Thyroid gland (tissue), 4 donors: ENCODE data around the gene TTC17. TPM values are rescaled to one million over a fixed set of nuclear protein-coding genes. Genes with fewer than 3 reads are reported as not detected.

Source experiments
- DNase-seq, 2 donors: peaks; one replicate each; pipeline ENCODE4 v3.0.0-alpha.2; 2019
- H3K27ac ChIP-seq, 3 donors: fragments of 200-600 bp; sonication (generic); 1 replicate in 2 of 3; 2 replicates in 1 of 3; pipeline ENCODE4 v1.5.1; 2016 to 2019; ENCODE audit warnings: mild to moderate bottlenecking in 1 of 3, moderate library complexity in 1 of 3
- H3K27me3 ChIP-seq: fragments of 200-600 bp; sonication (generic); one replicate; pipeline ENCODE4 v1.5.1; 2019
- H3K36me3 ChIP-seq, 2 donors: fragments of 200-600 bp; sonication (generic); one replicate each; pipeline ENCODE4 v1.5.1; 2016 to 2019
- H3K4me1 ChIP-seq, 2 donors: fragments of 200-600 bp; sonication (generic); one replicate each; pipeline ENCODE4 v1.5.1; 2017 to 2019
- H3K4me3 ChIP-seq, 3 donors: fragments of 200-600 bp; sonication (generic); replicated peaks in 1 of 3; 1 replicate in 2 of 3; 2 replicates in 1 of 3; pipeline ENCODE4 v1.5.1; 2016; ENCODE audit warnings: mild to moderate bottlenecking in 1 of 3
- H3K9me3 ChIP-seq: fragments of 200-600 bp; sonication (generic); one replicate; pipeline ENCODE4 v1.5.1; 2017
- POLR2A ChIP-seq, 2 donors: fragments of 450-650 bp; IDR thresholded peaks; one replicate each; pipeline ENCODE4 v1.6.1; 2017; ENCODE audit warnings: antibody characterized with exemption in 2 of 2, mild to moderate bottlenecking in 2 of 2, moderate library complexity in 1 of 2
- WGBS, 2 donors: methylation state at CpG; one replicate each; pipeline ENCODE4 v1.1.5; 2017; 5-methylcytosine and 5-hydroxymethylcytosine counted together
- intact Hi-C: fragments of 100-400 bp; cut with DNase I; formaldehyde crosslinking; loops from one replicate; pipeline ENCODE4 v1.15.1; 2023
- small RNA-seq: library from RNA; depleted of rRNA; stranded (forward); fragments of <200 nt; gene quantifications from one replicate; pipeline ENCODE3, GENCODE V24; 2016
- total RNA-seq, 4 donors: library from RNA; depleted of rRNA; stranded (reverse); fragments of >200 nt; gene quantifications; one replicate each; pipeline ENCODE4 v1.2.3, GENCODE V29; 2016
- TF ChIP-seq, protein P1 (sequence below), 6 experiments: fragments of 200-600 bp in 3 of 6; fragments of 450-650 bp in 3 of 6; sonication (generic) in 3 of 6; IDR thresholded peaks; one replicate each; pipeline ENCODE4 v1.5.1; 2016 to 2019; ENCODE audit warnings: antibody characterized with exemption in 6 of 6, mild to moderate bottlenecking in 2 of 6, inconsistent platforms in 1 of 6, moderate library complexity in 1 of 6

Gene TTC17
- total RNA-seq, 4 donors from 2014 or later, result 143 to 258 (median 192) TPM

DNA sequence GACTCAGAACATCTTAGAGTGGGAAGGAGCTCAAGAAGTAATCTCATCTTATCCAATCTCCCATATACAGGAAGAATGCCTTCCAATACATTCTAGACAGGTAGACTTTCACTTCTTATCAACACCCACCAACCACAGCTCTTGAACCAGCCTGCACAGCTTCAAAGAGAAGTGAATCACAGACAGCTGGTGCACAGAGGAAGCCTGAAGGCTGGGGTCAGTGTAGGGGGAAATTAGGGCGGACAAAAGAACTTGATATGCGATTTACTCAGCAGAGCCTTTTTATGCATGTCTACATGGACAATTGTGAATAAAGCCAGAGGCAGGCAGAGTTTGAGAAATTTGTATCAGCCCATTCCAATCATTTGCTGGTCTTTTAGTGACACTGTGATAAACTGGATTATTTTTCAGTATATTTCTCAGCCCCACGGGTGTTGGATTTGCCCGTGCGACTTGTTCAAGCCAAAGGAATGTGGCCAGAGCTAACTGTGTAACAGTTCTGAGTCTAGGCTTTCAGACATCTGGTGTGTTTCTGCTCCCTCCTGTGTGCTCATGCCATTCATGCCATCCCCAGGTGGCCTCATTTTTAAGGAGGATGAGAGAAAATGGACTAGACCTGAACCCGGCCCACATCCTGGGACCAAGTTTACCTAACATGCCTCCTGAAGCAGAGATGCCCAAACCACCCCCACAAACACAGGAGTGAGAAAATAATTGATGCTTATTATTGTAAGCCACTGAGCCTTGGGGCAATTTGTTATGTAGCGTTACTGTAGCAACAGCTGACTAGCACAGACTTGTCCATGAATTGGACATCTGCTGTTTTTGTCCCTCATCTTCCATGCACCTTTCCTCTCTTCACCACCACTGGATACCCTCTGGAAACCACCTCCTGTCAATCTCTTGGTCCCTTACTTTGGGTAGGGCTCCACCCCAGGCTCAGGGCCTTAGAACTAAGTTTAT, 184.3 kb downstream of the TTC17 start:
- H3K27me3 ChIP-seq, result no peaks in the 10 kb centered on the region
- WGBS, 2 donors, result 73 to 82% methylated on average over 7 of the region's 7 CpGs
- H3K27ac ChIP-seq, result no peak overlapping the region
- H3K4me1 ChIP-seq, result peaks cover 6 to 15% of the 10 kb centered on the region in 2 donors
- H3K4me3 ChIP-seq, result no peak overlapping the region
- DNase-seq, result no peak
- no peaks in the 10 kb centered on the region for H3K9me3 ChIP-seq
- no peaks in the 10 kb centered on the region for H3K36me3 ChIP-seq
- intact Hi-C loops, result no loop called here
- TF ChIP-seq POLR2A (IDR thresholded peaks at IDR 0.05), result no peak
- TF ChIP-seq, protein P1, sequence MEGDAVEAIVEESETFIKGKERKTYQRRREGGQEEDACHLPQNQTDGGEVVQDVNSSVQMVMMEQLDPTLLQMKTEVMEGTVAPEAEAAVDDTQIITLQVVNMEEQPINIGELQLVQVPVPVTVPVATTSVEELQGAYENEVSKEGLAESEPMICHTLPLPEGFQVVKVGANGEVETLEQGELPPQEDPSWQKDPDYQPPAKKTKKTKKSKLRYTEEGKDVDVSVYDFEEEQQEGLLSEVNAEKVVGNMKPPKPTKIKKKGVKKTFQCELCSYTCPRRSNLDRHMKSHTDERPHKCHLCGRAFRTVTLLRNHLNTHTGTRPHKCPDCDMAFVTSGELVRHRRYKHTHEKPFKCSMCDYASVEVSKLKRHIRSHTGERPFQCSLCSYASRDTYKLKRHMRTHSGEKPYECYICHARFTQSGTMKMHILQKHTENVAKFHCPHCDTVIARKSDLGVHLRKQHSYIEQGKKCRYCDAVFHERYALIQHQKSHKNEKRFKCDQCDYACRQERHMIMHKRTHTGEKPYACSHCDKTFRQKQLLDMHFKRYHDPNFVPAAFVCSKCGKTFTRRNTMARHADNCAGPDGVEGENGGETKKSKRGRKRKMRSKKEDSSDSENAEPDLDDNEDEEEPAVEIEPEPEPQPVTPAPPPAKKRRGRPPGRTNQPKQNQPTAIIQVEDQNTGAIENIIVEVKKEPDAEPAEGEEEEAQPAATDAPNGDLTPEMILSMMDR (IDR thresholded peaks at IDR 0.05), result no peak

Small RNAs within 50 kb of the gene (small RNA-seq; reads per million reads assigned to genes)
- gene RF00019 (not detected), gene RN7SKP287 (not detected)

Other genes starting within 250 kb of the TTC17 start
- gene API5, start 46.9 kb upstream of the TTC17 start, total RNA-seq, result 100 to 1,000 TPM in 3 of 4 donors, 10 to 100 TPM in 1; 83.2 to 257 (median 143) TPM